H9 (cell line): ENCODE results near the gene C1GALT1C1. TPM values are rescaled to one million over a fixed set of nuclear protein-coding genes. Genes with fewer than 3 reads are reported as not detected.
"Not testable (repeated sequence)": the region's sequence is repeated elsewhere in the genome, so short reads cannot be mapped to it uniquely, and the experiment has no call there.

ENCODE experiments used
- DNase-seq: peaks from one replicate; pipeline ENCODE4 v3.0.0-alpha.2; 2017
- H2AFZ ChIP-seq: one replicate; pipeline ENCODE4 v1.6.1; 2013; ENCODE audit warnings: mild to moderate bottlenecking, low read length, control low read depth, moderate library complexity
- H2AK5ac ChIP-seq: 2 replicates; pipeline ENCODE4 v1.6.1; 2013; ENCODE audit warnings: low read length, control low read depth, mixed read lengths; ENCODE audit not compliant: insufficient read length
- H2BK120ac ChIP-seq: one replicate; pipeline ENCODE4 v1.6.1; 2013; ENCODE audit warnings: low read depth, mild to moderate bottlenecking, low read length, control low read depth, inconsistent platforms; ENCODE audit not compliant: poor library complexity, severe bottlenecking
- H2BK12ac ChIP-seq: 2 replicates; pipeline ENCODE4 v1.6.1; 2013; ENCODE audit warnings: low read length, control low read depth, mixed read lengths, low read depth; ENCODE audit not compliant: insufficient read length
- H2BK15ac ChIP-seq: 2 replicates; pipeline ENCODE4 v1.6.1; 2013; ENCODE audit warnings: low read depth, low read length, control low read depth
- H2BK20ac ChIP-seq: one replicate; pipeline ENCODE4 v1.6.1; 2013; ENCODE audit warnings: low read depth, mild to moderate bottlenecking, low read length, control low read depth, inconsistent platforms; ENCODE audit not compliant: poor library complexity, severe bottlenecking
- H2BK5ac ChIP-seq: 2 replicates; pipeline ENCODE4 v1.6.1; 2013; ENCODE audit warnings: low read length, control low read depth, mixed read lengths; ENCODE audit not compliant: insufficient read length
- H3K14ac ChIP-seq: 2 replicates; pipeline ENCODE4 v1.6.1; 2013; ENCODE audit warnings: low read length, control low read depth; ENCODE audit not compliant: insufficient read depth
- H3K18ac ChIP-seq: 2 replicates; pipeline ENCODE4 v1.6.1; 2013; ENCODE audit warnings: low read depth, mild to moderate bottlenecking, mixed read lengths, low read length, control low read depth; ENCODE audit not compliant: insufficient read length
- H3K23ac ChIP-seq: 2 replicates; pipeline ENCODE4 v1.6.1; 2013; ENCODE audit warnings: low read length, control low read depth, mixed read lengths, low read depth; ENCODE audit not compliant: insufficient read length
- H3K23me2 ChIP-seq: 2 replicates; pipeline ENCODE4 v1.6.1; 2013; ENCODE audit warnings: low read depth, mild to moderate bottlenecking, mixed read lengths, low read length, control low read depth; ENCODE audit not compliant: insufficient read length, poor library complexity, severe bottlenecking
- H3K27ac ChIP-seq: 2 replicates; pipeline ENCODE4 v1.5.1; 2013; ENCODE audit warnings: low read length, control low read depth, mixed read lengths, low read depth; ENCODE audit not compliant: insufficient read length
- H3K27me3 ChIP-seq: 2 replicates; pipeline ENCODE4 v1.6.1; 2013; ENCODE audit warnings: low read length, control low read depth, inconsistent platforms; ENCODE audit not compliant: insufficient read depth
- H3K4ac ChIP-seq: 2 replicates; pipeline ENCODE4 v1.6.1; 2013; ENCODE audit warnings: low read depth, mild to moderate bottlenecking, control low read depth, inconsistent platforms, low read length, moderate library complexity
- H3K4me1 ChIP-seq: 2 replicates; pipeline ENCODE4 v1.6.1; 2013; ENCODE audit warnings: low read length, control low read depth, inconsistent platforms; ENCODE audit not compliant: insufficient read depth
- H3K4me2 ChIP-seq: 2 replicates; pipeline ENCODE4 v1.6.1; 2013; ENCODE audit warnings: low read length, control low read depth, mixed read lengths; ENCODE audit not compliant: insufficient read length, insufficient read depth
- H3K56ac ChIP-seq: 2 replicates; pipeline ENCODE4 v1.6.1; 2013; ENCODE audit warnings: low read depth, mild to moderate bottlenecking, mixed read lengths, low read length, control low read depth; ENCODE audit not compliant: insufficient read length
- H3K79me1 ChIP-seq: 2 replicates; pipeline ENCODE4 v1.6.1; 2013; ENCODE audit warnings: low read depth, mild to moderate bottlenecking, moderate library complexity, low read length, control low read depth, inconsistent platforms; ENCODE audit not compliant: insufficient read depth, poor library complexity, severe bottlenecking
- H3K79me2 ChIP-seq: 2 replicates; pipeline ENCODE4 v1.6.1; 2013; ENCODE audit warnings: low read length, control low read depth, inconsistent platforms; ENCODE audit not compliant: insufficient read depth
- H3K9ac ChIP-seq: 2 replicates; pipeline ENCODE4 v1.6.1; 2013; ENCODE audit warnings: low read length, control low read depth, mixed read lengths; ENCODE audit not compliant: insufficient read length; ENCODE audit errors: extremely low read depth
- H3K9me3 ChIP-seq: one replicate; pipeline ENCODE4 v1.6.1; 2013; ENCODE audit warnings: low read depth, low read length, inconsistent platforms; ENCODE audit not compliant: control insufficient read depth
- H3T11ph ChIP-seq: one replicate; pipeline ENCODE4 v1.6.1; 2013; ENCODE audit warnings: mild to moderate bottlenecking, low read length, control low read depth, inconsistent platforms
- H4K20me1 ChIP-seq: one replicate; pipeline ENCODE4 v1.6.1; 2013; ENCODE audit not compliant: control insufficient read depth, insufficient read length, insufficient read depth
- H4K5ac ChIP-seq: 2 replicates; pipeline ENCODE4 v1.6.1; 2013; ENCODE audit warnings: low read depth, mild to moderate bottlenecking, mixed read lengths, low read length, control low read depth; ENCODE audit not compliant: insufficient read length
- H4K8ac ChIP-seq: replicated peaks from 2 replicates; pipeline ENCODE4 v1.6.1; 2013; ENCODE audit warnings: low read length, control low read depth, mixed read lengths, low read depth; ENCODE audit not compliant: insufficient read length
- H4K91ac ChIP-seq: 2 replicates; pipeline ENCODE4 v1.6.1; 2013; ENCODE audit warnings: low read depth, mild to moderate bottlenecking, moderate library complexity, mixed read lengths, low read length, control low read depth; ENCODE audit not compliant: insufficient read length
- H3K27ac Mint-ChIP-seq, 3 experiments: 2 replicates in 2 of 3; 3 replicates in 1 of 3; pipeline ENCODE4 v1.8.0; 2020 to 2021; ENCODE audit warnings: mixed read lengths in 3 of 3, mild to moderate bottlenecking in 1 of 3, moderate library complexity in 1 of 3
- H3K27me3 Mint-ChIP-seq: 2 replicates; pipeline ENCODE4 v1.8.0; 2021; ENCODE audit warnings: low read depth, mild to moderate bottlenecking, moderate library complexity, mixed read lengths
- H3K36me3 Mint-ChIP-seq, 3 experiments: 2 replicates in 2 of 3; 3 replicates in 1 of 3; pipeline ENCODE4 v1.8.0; 2020 to 2021; ENCODE audit warnings: low read depth in 3 of 3, mixed read lengths in 3 of 3; ENCODE audit not compliant: insufficient read depth in 1 of 3
- H3K4me1 Mint-ChIP-seq, 2 experiments: 2 replicates each; pipeline ENCODE4 v1.8.0; 2020; ENCODE audit warnings: mixed read lengths in 2 of 2
- H3K4me3 Mint-ChIP-seq, 2 experiments: 2 replicates in 1 of 2; 3 replicates in 1 of 2; pipeline ENCODE4 v1.8.0; 2020 to 2021; ENCODE audit warnings: mild to moderate bottlenecking in 2 of 2, mixed read lengths in 2 of 2, moderate library complexity in 1 of 2
- H3K9me3 Mint-ChIP-seq, 2 experiments: 2 replicates in 1 of 2; 3 replicates in 1 of 2; pipeline ENCODE4 v1.8.0; 2020; ENCODE audit warnings: mild to moderate bottlenecking in 2 of 2, mixed read lengths in 2 of 2, moderate library complexity in 1 of 2
- CTCF ChIP-seq: fragments of 200-600 bp; sonication (generic); conservative IDR thresholded peaks from 3 replicates; pipeline ENCODE4 v1.8.0; 2021; ENCODE audit warnings: antibody characterized with exemption, mild to moderate bottlenecking
- WGBS: extraction: QIAGEN DNeasy Blood & Tissue Kit; methylation state at CpG from one replicate; pipeline ENCODE4 v1.1.7; 2013; ENCODE audit warnings: missing lambda C conversion rate, low lambda C conversion rate, mixed read lengths; ENCODE audit not compliant: insufficient read length; ENCODE audit errors: extremely low coverage; 5-methylcytosine and 5-hydroxymethylcytosine counted together
- total RNA-seq: library from RNA; stranded (reverse); gene quantifications from 2 replicates; pipeline ENCODE4 v1.2.1, GENCODE V29; 2021

Gene C1GALT1C1
- total RNA-seq, 1 experiment from 2014 or later: 16.0 TPM

GRCh38 chrX:120653000-120653399 is 23.1 kb upstream of the C1GALT1C1 start:
- no peaks in the 10 kb centered on the region for H3K4me1 ChIP-seq

GRCh38 chrX:120652256-120652655 is 22.4 kb upstream of the C1GALT1C1 start:
- H3K27me3 ChIP-seq, DNase-seq, H3K4me1 Mint-ChIP-seq, H3K36me3 Mint-ChIP-seq, H3K18ac ChIP-seq, H2AFZ ChIP-seq, H3K4me3 Mint-ChIP-seq, H3K4me2 ChIP-seq, H3K27ac Mint-ChIP-seq, H2AK5ac ChIP-seq, H3K56ac ChIP-seq, H2BK120ac ChIP-seq, H4K5ac ChIP-seq, H3K27me3 Mint-ChIP-seq, H2BK15ac ChIP-seq, H2BK20ac ChIP-seq, H4K8ac ChIP-seq, H3K9ac ChIP-seq, H2BK12ac ChIP-seq, H2BK5ac ChIP-seq, H4K91ac ChIP-seq, H4K20me1 ChIP-seq, H3K79me1 ChIP-seq, H3K23me2 ChIP-seq, H3K4ac ChIP-seq, H3K79me2 ChIP-seq, H3K27ac ChIP-seq, H3T11ph ChIP-seq, H3K4me1 ChIP-seq, H3K23ac ChIP-seq, H3K14ac ChIP-seq: not testable (repeated sequence)
- peaks cover 11% of the 10 kb centered on the region for H3K9me3 ChIP-seq
- no CpG with 5 or more reads among the region's 1 CpG for WGBS
- H3K9me3 Mint-ChIP-seq: peaks cover 60 to 63% of the 10 kb centered on the region in 2 experiments

More at GRCh38 chrX:120653000-120653399, 23.1 kb upstream of the C1GALT1C1 start:
- Histone ChIP-seq H3K4me2 (no peak overlapping the region), H2BK5ac (no peak overlapping the region), H4K5ac (no peak overlapping the region), H3K23ac (no peak overlapping the region), H3K9ac (no peak overlapping the region), H2AK5ac (no peak overlapping the region), H3K27me3 (no peaks in the 10 kb centered on the region), H3K79me1 (no peaks in the 10 kb centered on the region), H3K23me2 (no peaks in the 10 kb centered on the region), H3K9me3 (peaks cover 9% of the 10 kb centered on the region), H3K79me2 (no peaks in the 10 kb centered on the region), H2BK20ac (no peak overlapping the region), H3K56ac (no peak overlapping the region), H4K8ac (no peak overlapping the region), H3K18ac (no peak overlapping the region), H3K14ac (no peak overlapping the region), H2BK15ac (no peak overlapping the region), H2BK12ac (no peak overlapping the region), H2AFZ (no peak overlapping the region), H2BK120ac (no peak overlapping the region), H3T11ph (no peak overlapping the region), H4K20me1 (no peaks in the 10 kb centered on the region), H3K27ac (no peak overlapping the region), H3K4ac (no peak overlapping the region), H4K91ac (no peak overlapping the region)
- no peak for TF ChIP-seq CTCF
- Mint-ChIP-seq H3K27ac (no peak overlapping the region), H3K4me1 (no peaks in the 10 kb centered on the region), H3K27me3 (no peaks in the 10 kb centered on the region; the same call in 1 of the 2 replicates), H3K4me3 (no peak overlapping the region), H3K9me3 (peaks cover 65 to 67% of the 10 kb centered on the region in 2 experiments), H3K36me3 (0 out of 7 replicates have a peak, but pooled peaks cover 0 to 2% (median 1%) of the 10 kb centered on the region in 3 experiments)
- no peak for DNase-seq
- no CpG with 5 or more reads among the region's 3 CpGs for WGBS
